Natural killer cell treated with Interleukin-12 subunit alpha and Interleukin-12 subunit beta and Interleukin-15 and Interleukin-18, amount 100 ng/mL, for 72 hours (primary cell): ENCODE results near the gene AGRN. TPM values are rescaled to one million over a fixed set of nuclear protein-coding genes. Genes with fewer than 3 reads are reported as not detected.

Experiments used
- ATAC-seq, 2 donors: fragments of 150-1000 bp; cut with Tn5 transposase in 1 of 2; sonication (Bioruptor Pico), chemical (Tn5 transposase) in 1 of 2; 2 replicates each; pipeline ENCODE4 v1.10.0; 2021
- DNase-seq: peaks from one replicate; pipeline ENCODE4 v3.0.0; 2022; ENCODE audit warnings: low spot score
- H3K27ac Mint-ChIP-seq, 2 donors: 1 replicate in 1 of 2; 2 replicates in 1 of 2; pipeline ENCODE4 v1.8.0; 2022; ENCODE audit warnings: mixed read lengths in 2 of 2, mild to moderate bottlenecking in 1 of 2, moderate library complexity in 1 of 2
- H3K27me3 Mint-ChIP-seq, 2 donors: 1 replicate in 1 of 2; 2 replicates in 1 of 2; pipeline ENCODE4 v1.8.0; 2022; ENCODE audit warnings: mixed read lengths in 2 of 2
- H3K36me3 Mint-ChIP-seq: one replicate; pipeline ENCODE4 v1.8.0; 2022; ENCODE audit warnings: mixed read lengths
- H3K4me1 Mint-ChIP-seq, 2 donors: 1 replicate in 1 of 2; 2 replicates in 1 of 2; pipeline ENCODE4 v1.8.0; 2022; ENCODE audit warnings: low read depth in 2 of 2, mixed read lengths in 2 of 2, mild to moderate bottlenecking in 1 of 2
- H3K4me3 Mint-ChIP-seq: one replicate; pipeline ENCODE4 v1.8.0; 2022; ENCODE audit warnings: mixed read lengths
- H3K9me3 Mint-ChIP-seq: 2 replicates; pipeline ENCODE4 v1.8.0; 2022; ENCODE audit warnings: mixed read lengths
- total RNA-seq, 2 donors: library from RNA; stranded (reverse); gene quantifications; one replicate each; pipeline ENCODE4 v1.2.3, GENCODE V29; 2022

Gene AGRN
- total RNA-seq, 2 donors from 2014 or later = 9.3 to 9.4 TPM

- H3K4me3 Mint-ChIP-seq = no peak overlapping the region
- H3K36me3 Mint-ChIP-seq = no peaks in the 10 kb centered on the region
- peaks cover 14 to 27% of the 10 kb centered on the region in 2 donors for H3K4me1 Mint-ChIP-seq
- no peaks in the 10 kb centered on the region for H3K9me3 Mint-ChIP-seq
- no peak overlapping the region for H3K27ac Mint-ChIP-seq
- ATAC-seq (no peak), DNase-seq (no peak)
- peaks cover 12 to 20% of the 10 kb centered on the region in 2 donors for H3K27me3 Mint-ChIP-seq
These were observed 17.7 kb downstream of the AGRN start for GRCh38 chr1:1037366-1038327.

GRCh38 chr1:1038694-1039093, 18.8 kb downstream of the AGRN start:
- Mint-ChIP-seq H3K36me3 (no peaks in the 10 kb centered on the region), H3K4me3 (peak overlapping the region; percentile 84), H3K4me1 (peaks cover 14 to 29% of the 10 kb centered on the region in 2 donors), H3K27ac (peak overlapping the region in 1 of 2 donors; percentile 61), H3K27me3 (peaks cover 12 to 20% of the 10 kb centered on the region in 2 donors), H3K9me3 (no peaks in the 10 kb centered on the region)
- ATAC-seq (no peak), DNase-seq (no peak)

DNA sequence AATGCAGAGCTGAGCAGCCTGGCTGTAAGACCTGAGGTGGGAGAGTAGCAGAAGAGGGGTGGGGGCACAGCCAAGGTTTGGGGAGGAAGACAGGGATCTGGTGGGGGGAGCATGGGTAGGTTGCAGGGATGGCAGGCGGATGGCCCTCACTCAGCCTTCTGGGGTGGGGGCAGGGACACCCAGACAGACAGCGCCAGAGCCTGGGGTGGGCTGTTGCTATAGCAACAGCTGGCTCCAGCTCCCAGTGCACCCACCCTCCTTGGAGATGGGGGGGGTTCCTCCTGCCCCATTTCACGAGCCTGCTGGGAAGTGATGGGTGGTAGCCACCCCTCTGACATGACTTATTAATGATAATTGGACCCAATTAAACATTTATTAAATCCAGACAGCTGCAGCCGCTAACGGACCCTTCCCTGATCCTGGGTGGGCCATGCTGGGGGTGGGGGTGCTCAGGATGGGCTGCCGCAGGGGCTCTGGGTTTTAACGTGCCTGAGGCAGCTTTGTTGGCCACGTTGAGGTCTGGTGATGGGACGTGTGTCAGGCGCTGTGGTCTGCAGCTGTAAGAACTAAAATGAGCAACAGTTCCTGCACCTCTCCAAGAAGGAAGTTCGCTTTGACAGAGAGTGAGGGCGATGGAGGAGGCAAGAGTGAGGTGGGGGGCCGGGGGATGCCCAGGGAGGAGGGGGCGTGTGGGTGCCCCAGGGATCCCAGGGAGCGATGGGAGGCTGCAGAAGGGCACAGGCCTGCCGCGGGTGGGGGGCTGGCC, 19.4 kb downstream of the AGRN start:
- H3K9me3 Mint-ChIP-seq = no peaks in the 10 kb centered on the region
- H3K4me1 Mint-ChIP-seq = peaks cover 14 to 29% of the 10 kb centered on the region in 2 donors
- peaks cover 12 to 20% of the 10 kb centered on the region in 2 donors for H3K27me3 Mint-ChIP-seq
- H3K27ac Mint-ChIP-seq = peak overlapping the region; percentile 7 to 71
- peak overlapping the region; percentile 84 for H3K4me3 Mint-ChIP-seq
- DNase-seq = no peak
- peak; percentile 30 to 68 for ATAC-seq
- H3K36me3 Mint-ChIP-seq = no peaks in the 10 kb centered on the region

DNA sequence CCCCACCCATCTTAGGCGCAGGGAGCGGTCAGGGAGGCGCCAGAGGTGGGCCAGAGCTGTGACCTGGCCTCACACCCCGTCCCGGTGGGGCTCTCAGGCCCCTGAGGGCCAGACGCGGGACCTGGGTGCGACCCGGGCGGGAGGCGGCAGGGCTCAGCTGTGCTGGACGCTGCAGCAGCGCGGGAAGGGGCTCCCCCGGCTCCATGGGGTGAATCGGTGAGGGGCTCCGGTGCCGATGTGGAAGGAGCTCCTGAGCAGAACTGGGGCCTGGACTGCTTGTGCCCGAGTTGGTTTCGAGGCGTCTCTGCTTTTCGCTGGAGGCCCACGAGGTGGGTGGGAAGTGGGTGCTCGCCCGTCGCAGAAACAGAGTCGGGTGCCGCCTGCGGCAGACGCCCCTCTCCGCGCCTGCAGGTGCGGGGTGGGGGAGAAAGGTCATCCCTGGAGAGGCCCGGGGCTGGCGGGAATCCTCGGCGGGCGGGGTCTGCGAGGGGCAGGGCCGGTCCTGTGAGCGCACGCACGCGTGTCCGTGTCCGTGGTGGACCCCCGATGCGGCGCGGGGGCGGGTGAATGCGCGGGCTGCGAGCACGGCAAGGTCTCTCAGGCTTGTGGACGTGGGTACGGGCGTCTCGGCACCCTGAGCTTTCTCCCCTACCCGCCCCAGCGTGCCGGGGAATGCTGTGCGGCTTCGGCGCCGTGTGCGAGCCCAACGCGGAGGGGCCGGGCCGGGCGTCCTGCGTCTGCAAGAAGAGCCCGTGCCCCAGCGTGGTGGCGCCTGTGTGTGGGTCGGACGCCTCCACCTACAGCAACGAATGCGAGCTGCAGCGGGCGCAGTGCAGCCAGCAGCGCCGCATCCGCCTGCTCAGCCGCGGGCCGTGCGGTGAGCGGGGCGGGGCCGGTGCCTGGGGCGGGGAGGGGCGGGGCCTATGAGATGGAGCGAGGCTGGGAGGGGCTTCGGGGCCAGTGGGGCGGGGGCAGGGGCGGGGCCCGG, 20.4 kb downstream of the AGRN start:
- H3K27ac Mint-ChIP-seq = peak overlapping the region; percentile 7 to 71
- peak; percentile 85 for DNase-seq
- H3K4me3 Mint-ChIP-seq = peak overlapping the region; percentile 84
- no peaks in the 10 kb centered on the region for H3K36me3 Mint-ChIP-seq
- H3K27me3 Mint-ChIP-seq = peaks cover 12 to 20% of the 10 kb centered on the region in 2 donors
- ATAC-seq = peak; percentile 88 to 92
- no peaks in the 10 kb centered on the region for H3K9me3 Mint-ChIP-seq
- peaks cover 14 to 29% of the 10 kb centered on the region in 2 donors for H3K4me1 Mint-ChIP-seq

DNA sequence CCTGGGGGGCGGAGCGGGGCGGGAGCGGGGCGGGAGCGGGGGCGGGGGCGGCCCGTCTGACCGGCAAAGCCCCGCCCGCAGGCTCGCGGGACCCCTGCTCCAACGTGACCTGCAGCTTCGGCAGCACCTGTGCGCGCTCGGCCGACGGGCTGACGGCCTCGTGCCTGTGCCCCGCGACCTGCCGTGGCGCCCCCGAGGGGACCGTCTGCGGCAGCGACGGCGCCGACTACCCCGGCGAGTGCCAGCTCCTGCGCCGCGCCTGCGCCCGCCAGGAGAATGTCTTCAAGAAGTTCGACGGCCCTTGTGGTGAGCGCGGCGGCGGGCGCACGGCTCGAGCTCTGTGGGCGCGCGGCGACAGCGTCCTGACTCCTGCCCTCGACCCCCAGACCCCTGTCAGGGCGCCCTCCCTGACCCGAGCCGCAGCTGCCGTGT, 21.2 kb downstream of the AGRN start:
- ATAC-seq (peak in 1 of 2 donors; percentile 12), DNase-seq (no peak)
- H3K36me3 Mint-ChIP-seq = no peaks in the 10 kb centered on the region
- H3K4me3 Mint-ChIP-seq = no peak overlapping the region
- H3K4me1 Mint-ChIP-seq = peaks cover 14 to 22% of the 10 kb centered on the region in 2 donors
- H3K27ac Mint-ChIP-seq = no peak overlapping the region
- no peaks in the 10 kb centered on the region for H3K9me3 Mint-ChIP-seq
- peaks cover 8 to 15% of the 10 kb centered on the region in 2 donors for H3K27me3 Mint-ChIP-seq

DNA sequence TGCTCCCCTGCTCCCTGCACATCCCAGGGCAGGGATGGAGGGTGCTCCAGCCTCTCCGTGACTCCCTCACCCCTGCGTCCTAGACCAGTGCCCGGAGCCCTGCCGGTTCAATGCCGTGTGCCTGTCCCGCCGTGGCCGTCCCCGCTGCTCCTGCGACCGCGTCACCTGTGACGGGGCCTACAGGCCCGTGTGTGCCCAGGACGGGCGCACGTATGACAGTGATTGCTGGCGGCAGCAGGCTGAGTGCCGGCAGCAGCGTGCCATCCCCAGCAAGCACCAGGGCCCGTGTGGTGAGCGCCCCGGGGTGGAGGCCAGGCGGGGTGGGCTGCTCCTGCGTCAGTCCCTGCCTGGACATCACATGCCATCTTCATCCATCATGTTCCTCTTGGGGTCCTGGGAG, 22.0 kb downstream of the AGRN start:
- H3K4me3 Mint-ChIP-seq = no peak overlapping the region
- no peaks in the 10 kb centered on the region for H3K36me3 Mint-ChIP-seq
- no peaks in the 10 kb centered on the region for H3K9me3 Mint-ChIP-seq

DNA sequence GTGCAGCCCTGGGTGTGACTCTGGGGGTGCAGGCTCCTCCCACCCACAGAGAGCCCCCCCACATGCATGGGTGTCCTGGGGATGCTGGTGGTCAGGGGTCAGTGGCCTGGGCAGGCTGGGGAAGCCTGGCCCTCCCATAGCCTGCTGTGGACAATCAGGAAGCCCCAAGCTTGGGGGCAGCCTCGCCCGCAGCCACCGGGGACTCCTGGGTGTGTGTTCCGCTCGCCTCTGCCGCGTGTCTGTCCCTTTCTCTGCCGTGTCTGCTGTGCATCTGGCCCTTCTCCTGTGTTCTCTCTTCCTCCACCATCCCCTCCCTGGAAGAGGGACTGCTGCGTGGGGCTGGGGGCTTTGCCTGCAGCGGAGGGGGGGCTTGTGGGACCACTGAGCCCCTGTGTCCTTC, 22.9 kb downstream of the AGRN start:
- peaks cover 14 to 21% of the 10 kb centered on the region in 2 donors for H3K4me1 Mint-ChIP-seq
- DNase-seq (no peak), ATAC-seq (no peak)
- H3K9me3 Mint-ChIP-seq = no peaks in the 10 kb centered on the region
- H3K27ac Mint-ChIP-seq = no peak overlapping the region
- H3K36me3 Mint-ChIP-seq = no peaks in the 10 kb centered on the region
- H3K4me3 Mint-ChIP-seq = no peak overlapping the region
- peaks cover 7 to 12% of the 10 kb centered on the region in 2 donors for H3K27me3 Mint-ChIP-seq

More for the DNA sequence above, 22.0 kb downstream of the AGRN start:
- H3K4me1 Mint-ChIP-seq = peaks cover 14 to 21% of the 10 kb centered on the region in 2 donors
- ATAC-seq (no peak), DNase-seq (no peak)
- no peak overlapping the region for H3K27ac Mint-ChIP-seq
- H3K27me3 Mint-ChIP-seq = peaks cover 7 to 12% of the 10 kb centered on the region in 2 donors

DNA sequence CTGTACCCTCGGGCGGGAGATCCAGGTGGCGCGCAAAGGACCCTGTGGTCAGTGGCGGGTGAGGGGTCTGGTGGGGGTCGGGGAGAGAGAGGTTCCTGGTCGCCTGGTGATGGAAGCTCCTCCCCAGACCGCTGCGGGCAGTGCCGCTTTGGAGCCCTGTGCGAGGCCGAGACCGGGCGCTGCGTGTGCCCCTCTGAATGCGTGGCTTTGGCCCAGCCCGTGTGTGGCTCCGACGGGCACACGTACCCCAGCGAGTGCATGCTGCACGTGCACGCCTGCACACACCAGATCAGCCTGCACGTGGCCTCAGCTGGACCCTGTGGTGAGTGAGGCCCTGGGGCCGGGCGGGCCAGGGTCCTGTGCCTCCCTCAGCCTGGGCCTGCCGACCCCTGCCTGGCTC, 23.5 kb downstream of the AGRN start:
- DNase-seq (no peak), ATAC-seq (no peak)
- no peak overlapping the region for H3K27ac Mint-ChIP-seq
- no peak overlapping the region for H3K4me3 Mint-ChIP-seq
- no peaks in the 10 kb centered on the region for H3K36me3 Mint-ChIP-seq
- peaks cover 6 to 10% of the 10 kb centered on the region in 2 donors for H3K27me3 Mint-ChIP-seq
- no peaks in the 10 kb centered on the region for H3K9me3 Mint-ChIP-seq
- H3K4me1 Mint-ChIP-seq = peaks cover 14 to 19% of the 10 kb centered on the region in 2 donors

GRCh38 chr1:1043921-1044320, 24.0 kb downstream of the AGRN start:
- DNase-seq (no peak), ATAC-seq (no peak)
- Mint-ChIP-seq H3K4me1 (peaks cover 9 to 14% of the 10 kb centered on the region in 2 donors), H3K4me3 (no peak overlapping the region), H3K27ac (no peak overlapping the region), H3K27me3 (peaks cover under 1 to 5% of the 10 kb centered on the region in 2 donors), H3K36me3 (no peaks in the 10 kb centered on the region), H3K9me3 (no peaks in the 10 kb centered on the region)

GRCh38 chr1:1044455-1045078, 24.6 kb downstream of the AGRN start:
- Mint-ChIP-seq H3K27me3 (peaks cover 0 to 3% of the 10 kb centered on the region in 2 donors), H3K4me3 (no peak overlapping the region), H3K9me3 (no peaks in the 10 kb centered on the region), H3K36me3 (no peaks in the 10 kb centered on the region), H3K4me1 (peaks cover 4 to 9% of the 10 kb centered on the region in 2 donors), H3K27ac (no peak overlapping the region)
- DNase-seq (no peak), ATAC-seq (no peak)

- H3K4me1 Mint-ChIP-seq = peaks cover 0 to 5% of the 10 kb centered on the region in 2 donors
- H3K4me3 Mint-ChIP-seq = no peak overlapping the region
- H3K27me3 Mint-ChIP-seq = no peaks in the 10 kb centered on the region
- H3K9me3 Mint-ChIP-seq = no peaks in the 10 kb centered on the region
- DNase-seq = no peak
- H3K36me3 Mint-ChIP-seq = no peaks in the 10 kb centered on the region
- H3K27ac Mint-ChIP-seq = no peak overlapping the region
- ATAC-seq = no peak
These were observed 25.2 kb downstream of the AGRN start for GRCh38 chr1:1045129-1045528.

- no peaks in the 10 kb centered on the region for H3K27me3 Mint-ChIP-seq
- H3K9me3 Mint-ChIP-seq = no peaks in the 10 kb centered on the region
- H3K4me3 Mint-ChIP-seq = no peak overlapping the region
- ATAC-seq (no peak), DNase-seq (no peak)
- H3K27ac Mint-ChIP-seq = no peak overlapping the region
- H3K4me1 Mint-ChIP-seq = peaks cover 0 to 5% of the 10 kb centered on the region in 2 donors
- H3K36me3 Mint-ChIP-seq = no peaks in the 10 kb centered on the region
These were observed 26.3 kb downstream of the AGRN start for GRCh38 chr1:1046243-1046642.
